Thyroid gland (tissue), 4 donors: ENCODE data around the gene GIGYF1.

Experiments
- CTCF ChIP-seq, 6 experiments: fragments of 200-600 bp in 3 of 6; fragments of 450-650 bp in 3 of 6; sonication (generic) in 3 of 6; IDR thresholded peaks; one replicate each; pipeline ENCODE4 v1.5.1; 2016 to 2019; ENCODE audit warnings: antibody characterized with exemption in 6 of 6, mild to moderate bottlenecking in 2 of 6, inconsistent platforms in 1 of 6, moderate library complexity in 1 of 6
- POLR2A ChIP-seq, 2 donors: fragments of 450-650 bp; IDR thresholded peaks; one replicate each; pipeline ENCODE4 v1.6.1; 2017; ENCODE audit warnings: antibody characterized with exemption in 2 of 2, mild to moderate bottlenecking in 2 of 2, moderate library complexity in 1 of 2

GRCh38 chr7:100670074-100670473 is 24.0 kb downstream of the GIGYF1 start:
- TF ChIP-seq CTCF (IDR thresholded peaks at IDR 0.05) (no peak), POLR2A (IDR thresholded peaks at IDR 0.05) (no peak)
